Endothelial cell of umbilical vein (primary cell): ENCODE measurements around the gene SEPTIN3. TPM values are rescaled to one million over a fixed set of nuclear protein-coding genes. Genes with fewer than 3 reads are reported as not detected.

Experiments used
- BruUV-seq: library from RNA; stranded (reverse); fragments of 400-500 nt; replicated peaks from 2 replicates; lab custom pipeline; 2021; lab: Mats Ljungman, UMichigan
- CTCF ChIA-PET: fragments of 300-600, 350-600 bp; sonication (Branson Sonifier 250); formaldehyde crosslinking; loops from one replicate; lab custom pipeline; 2021; ENCODE audit warnings: antibody characterized with exemption, inconsistent platforms; lab: Charles Lee
- POLR2A ChIA-PET: fragments of 300-600, 350-600 bp; sonication (Branson Sonifier 250); formaldehyde crosslinking; loops from one replicate; lab custom pipeline; 2021; ENCODE audit warnings: antibody characterized with exemption, inconsistent platforms; lab: Charles Lee
- DNase-seq: peaks from one replicate; pipeline ENCODE4 v3.0.0-alpha.2; 2011; ENCODE audit warnings: low read depth, low spot score
- FAIRE-seq: peaks from 2 replicates; lab custom pipeline; 2011; peaks lifted over from hg19 to GRCh38; lab: Jason Lieb, UNC
- H2AFZ ChIP-seq: 2 replicates; pipeline ENCODE4 v1.6.0; 2012; ENCODE audit warnings: low read depth, low read length, control low read depth, inconsistent platforms
- H3K27ac ChIP-seq: 2 replicates; pipeline ENCODE4 v1.5.1; 2011; ENCODE audit warnings: low read depth, mild to moderate bottlenecking, control low read depth, low read length, moderate library complexity; ENCODE audit not compliant: insufficient read depth
- H3K27me3 ChIP-seq, 2 experiments: 2 replicates each; pipeline versions ENCODE4 v1.6.0 to v1.6.1; 2011; ENCODE audit warnings: low read length in 2 of 2, mixed read lengths in 1 of 2; ENCODE audit not compliant: control insufficient read depth in 2 of 2, insufficient read depth in 2 of 2
- H3K36me3 ChIP-seq, 2 experiments: 2 replicates in 1 of 2; 3 replicates in 1 of 2; pipeline ENCODE4 v1.5.1; 2011; ENCODE audit warnings: low read length in 2 of 2, mild to moderate bottlenecking in 1 of 2, moderate library complexity in 1 of 2; ENCODE audit not compliant: control insufficient read depth in 2 of 2, insufficient read depth in 2 of 2; ENCODE audit errors: extremely low read depth in 1 of 2
- H3K4me1 ChIP-seq: 3 replicates; pipeline ENCODE4 v1.5.1; 2011; ENCODE audit warnings: mild to moderate bottlenecking, low read length; ENCODE audit not compliant: control insufficient read depth, insufficient read depth; ENCODE audit errors: extremely low read depth
- H3K4me2 ChIP-seq: 2 replicates; pipeline ENCODE4 v1.6.1; 2011; ENCODE audit warnings: low read length, control low read depth, mixed read lengths; ENCODE audit not compliant: insufficient read depth
- H3K4me3 ChIP-seq, 3 experiments: fragments of 200-600 bp in 1 of 3; sonication (generic), shearing (Covaris generic) in 1 of 3; replicated peaks in 1 of 3; 2 replicates each; pipeline ENCODE4 v1.5.1; 2011 to 2016; ENCODE audit warnings: control low read depth in 3 of 3, low read length in 3 of 3, mild to moderate bottlenecking in 2 of 3, inconsistent platforms in 1 of 3, low read depth in 1 of 3, moderate library complexity in 1 of 3; ENCODE audit not compliant: insufficient read depth in 1 of 3
- H3K79me2 ChIP-seq: 2 replicates; pipeline ENCODE4 v1.6.0; 2012; ENCODE audit warnings: low read length, inconsistent platforms; ENCODE audit not compliant: control insufficient read depth, insufficient read depth
- H3K9ac ChIP-seq: replicated peaks from 2 replicates; pipeline ENCODE3; 2011; ENCODE audit warnings: low read length, control low read depth; ENCODE audit not compliant: insufficient read depth; ENCODE audit errors: extremely low read depth
- H3K9me1 ChIP-seq: replicated peaks from 3 replicates; pipeline ENCODE4 v1.6.0; 2011; ENCODE audit warnings: mild to moderate bottlenecking, low read length; ENCODE audit not compliant: control insufficient read depth, insufficient read depth; ENCODE audit errors: extremely low read depth
- H3K9me3 ChIP-seq: replicated peaks from 2 replicates; pipeline ENCODE4 v1.5.1; 2012; ENCODE audit warnings: low read length, inconsistent platforms; ENCODE audit not compliant: control insufficient read depth, insufficient read depth
- H4K20me1 ChIP-seq: replicated peaks from 2 replicates; pipeline ENCODE3; 2011; ENCODE audit warnings: mild to moderate bottlenecking, low read length; ENCODE audit not compliant: control insufficient read depth, insufficient read depth; ENCODE audit errors: extremely low read depth
- EZH2 ChIP-seq: IDR thresholded peaks from 2 replicates; pipeline ENCODE4 v1.6.1; 2012; ENCODE audit warnings: borderline replicate concordance, low read depth, mild to moderate bottlenecking, moderate library complexity, low read length, inconsistent platforms; ENCODE audit not compliant: severe bottlenecking
- FOS ChIP-seq: IDR thresholded peaks from 2 replicates; pipeline ENCODE4 v1.6.1; 2011; ENCODE audit warnings: mild to moderate bottlenecking, low read length, moderate library complexity, borderline replicate concordance; ENCODE audit not compliant: insufficient read depth
- GATA2 ChIP-seq: IDR thresholded peaks from 2 replicates; pipeline ENCODE4 v1.7.0; 2011; ENCODE audit warnings: low read depth, mild to moderate bottlenecking, moderate library complexity, mixed read lengths, low read length; ENCODE audit not compliant: insufficient read length, insufficient read depth
- JUN ChIP-seq: IDR thresholded peaks from 2 replicates; pipeline ENCODE4 v1.6.1; 2011; ENCODE audit warnings: borderline replicate concordance, low read depth; ENCODE audit not compliant: insufficient read length, insufficient read depth
- MYC ChIP-seq: IDR thresholded peaks from one replicate; pipeline ENCODE4 v1.6.1; 2011; ENCODE audit warnings: mild to moderate bottlenecking, low read depth, low read length
- POLR2A ChIP-seq: IDR thresholded peaks from 2 replicates; pipeline ENCODE4 v1.6.1; 2012; ENCODE audit warnings: low read depth, mild to moderate bottlenecking, control low read depth, low read length
- POLR2AphosphoS5 ChIP-seq: IDR thresholded peaks from 2 replicates; pipeline ENCODE4 v1.6.1; 2012; ENCODE audit warnings: low read depth, mild to moderate bottlenecking, control low read depth, low read length, moderate library complexity; ENCODE audit not compliant: insufficient read depth
- dilution Hi-C: fragments of 300-500 bp; cut with MboI; formaldehyde crosslinking; loops from one replicate; pipeline ENCODE4 v1.15.0; 2019; ENCODE audit warnings: low sequenced_read_pairs; ENCODE audit not compliant: extremely low pct_ligation_motif_present
- intact Hi-C: fragments of 100-400 bp; cut with micrococcal nuclease; formaldehyde crosslinking; loops from one replicate; pipeline ENCODE4 v1.10.0; 2022
- polyA plus RNA-seq, 4 experiments: library from polyadenylated mRNA; depleted of rRNA in 3 of 4; stranded (reverse) in 3 of 4; unstranded in 1 of 4; fragments of >200 nt; gene quantifications; 2 replicates each; pipeline versions ENCODE4 v1.2.1 to v1.2.3, GENCODE V29; 2011 to 2012; ENCODE audit warnings: missing spikeins in 1 of 4
- total RNA-seq: library from RNA; stranded (reverse); gene quantifications from 2 replicates; pipeline ENCODE4 v1.2.3, GENCODE V29; 2021
- TF ChIP-seq, protein P1 (sequence below): IDR thresholded peaks from 2 replicates; pipeline ENCODE4 v1.6.1; 2011; ENCODE audit not compliant: insufficient read depth, insufficient read length
- TF ChIP-seq, protein P2 (sequence below), 2 donors: IDR thresholded peaks; 1 replicate in 1 of 2; 2 replicates in 1 of 2; pipeline ENCODE4 v1.5.1; 2011; ENCODE audit warnings: low read length in 2 of 2, mild to moderate bottlenecking in 2 of 2, moderate library complexity in 2 of 2, control low read depth in 1 of 2, inconsistent platforms in 1 of 2, low read depth in 1 of 2; ENCODE audit not compliant: insufficient read depth in 1 of 2; ENCODE audit errors: extremely low read depth in 1 of 2

Gene SEPTIN3
- total and polyA plus RNA-seq, 2 donors (not counting 3 experiments of a cell fraction or from before 2014, with no cell fraction given): 0.08 to 0.18 TPM

DNA sequence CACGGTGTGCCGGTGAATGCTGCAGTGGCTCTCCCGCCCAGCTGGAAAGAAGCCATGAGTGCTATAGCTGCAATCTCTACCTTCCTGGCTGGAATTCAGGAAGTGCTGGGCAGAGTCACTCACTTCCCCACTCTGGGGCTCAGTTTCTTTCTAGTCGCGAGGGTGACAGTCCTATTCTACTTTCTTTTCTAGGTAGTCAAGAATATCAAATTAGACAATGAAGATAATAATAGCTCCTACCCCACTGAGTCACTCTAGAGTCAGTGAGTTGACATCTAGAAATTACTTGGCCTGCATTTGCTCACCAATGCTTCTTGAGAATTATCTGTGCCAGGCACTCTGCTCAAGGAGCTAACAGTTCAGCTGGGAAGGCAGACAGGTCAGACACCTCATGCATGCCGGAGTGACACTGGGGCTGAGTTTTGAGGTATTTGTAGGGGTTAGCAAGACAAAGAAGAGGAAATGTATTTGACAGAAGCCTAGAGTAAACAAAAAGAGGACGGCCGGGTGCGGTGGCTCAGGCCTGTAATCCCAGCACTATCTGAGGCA, 25.5 kb upstream of the SEPTIN3 start:
- peak; percentile 82 for FAIRE-seq
- no peaks in the 10 kb centered on the region for H4K20me1 ChIP-seq
- POLR2A ChIA-PET: no interaction called here
- peak overlapping the region in 1 of 3 experiments; percentile 2 for H3K4me3 ChIP-seq
- peak overlapping the region; percentile 5 for H2AFZ ChIP-seq
- H3K36me3 ChIP-seq: no peaks in the 10 kb centered on the region
- no TSS peak for BruUV-seq
- CTCF ChIA-PET: interaction anchor here (0.7 to 3.4 kb wide), 8 partner anchors 18 to 501 kb away, joined by 3 to 46 read pairs (median 8); partner anchors contain the start of gene MEI1
- H3K4me2 ChIP-seq: peak overlapping the region; percentile 55
- DNase-seq: peak; percentile 42
- TF ChIP-seq, protein P1, sequence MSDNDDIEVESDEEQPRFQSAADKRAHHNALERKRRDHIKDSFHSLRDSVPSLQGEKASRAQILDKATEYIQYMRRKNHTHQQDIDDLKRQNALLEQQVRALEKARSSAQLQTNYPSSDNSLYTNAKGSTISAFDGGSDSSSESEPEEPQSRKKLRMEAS: no peak
- TF ChIP-seq POLR2A (peak; percentile 19), MYC (no peak), FOS (peak; percentile 33), JUN (peak; percentile 23), GATA2 (no peak), POLR2AphosphoS5 (peak; percentile 21), EZH2 (no peak)
- TF ChIP-seq, protein P2, sequence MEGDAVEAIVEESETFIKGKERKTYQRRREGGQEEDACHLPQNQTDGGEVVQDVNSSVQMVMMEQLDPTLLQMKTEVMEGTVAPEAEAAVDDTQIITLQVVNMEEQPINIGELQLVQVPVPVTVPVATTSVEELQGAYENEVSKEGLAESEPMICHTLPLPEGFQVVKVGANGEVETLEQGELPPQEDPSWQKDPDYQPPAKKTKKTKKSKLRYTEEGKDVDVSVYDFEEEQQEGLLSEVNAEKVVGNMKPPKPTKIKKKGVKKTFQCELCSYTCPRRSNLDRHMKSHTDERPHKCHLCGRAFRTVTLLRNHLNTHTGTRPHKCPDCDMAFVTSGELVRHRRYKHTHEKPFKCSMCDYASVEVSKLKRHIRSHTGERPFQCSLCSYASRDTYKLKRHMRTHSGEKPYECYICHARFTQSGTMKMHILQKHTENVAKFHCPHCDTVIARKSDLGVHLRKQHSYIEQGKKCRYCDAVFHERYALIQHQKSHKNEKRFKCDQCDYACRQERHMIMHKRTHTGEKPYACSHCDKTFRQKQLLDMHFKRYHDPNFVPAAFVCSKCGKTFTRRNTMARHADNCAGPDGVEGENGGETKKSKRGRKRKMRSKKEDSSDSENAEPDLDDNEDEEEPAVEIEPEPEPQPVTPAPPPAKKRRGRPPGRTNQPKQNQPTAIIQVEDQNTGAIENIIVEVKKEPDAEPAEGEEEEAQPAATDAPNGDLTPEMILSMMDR (IDR thresholded peaks at IDR 0.05; ENCODE audit: extremely low read depth in 1 of 2, insufficient read depth in 1 of 2, low read depth in 1 of 2, low read length in 2 of 2): no peak
- H3K9me1 ChIP-seq: no peaks in the 10 kb centered on the region
- intact Hi-C loops: no loop called here
- no peaks in the 10 kb centered on the region for H3K9me3 ChIP-seq
- H3K27me3 ChIP-seq: no peaks in the 10 kb centered on the region
- H3K4me1 ChIP-seq: peaks cover 33% of the 10 kb centered on the region
- H3K79me2 ChIP-seq: peaks cover 5% of the 10 kb centered on the region
- peak overlapping the region; percentile 15 for H3K9ac ChIP-seq
- H3K27ac ChIP-seq: peak overlapping the region; percentile 44
- dilution Hi-C loops: no loop called here
